NCI-H2196 treated with DMSO at 0.1 percent for 48 hours (cell line): ENCODE data around the gene CUL2.
"Not testable (repeated sequence)": the region's sequence is repeated elsewhere in the genome, so short reads cannot be mapped to it uniquely, and the experiment has no call there.

Experiments
- DNase-seq: peaks from one replicate; lab custom pipeline; 2025; ENCODE audit not compliant: unreplicated experiment; lab: John Stamatoyannopoulos, UW

CUL2 gene

DNA sequence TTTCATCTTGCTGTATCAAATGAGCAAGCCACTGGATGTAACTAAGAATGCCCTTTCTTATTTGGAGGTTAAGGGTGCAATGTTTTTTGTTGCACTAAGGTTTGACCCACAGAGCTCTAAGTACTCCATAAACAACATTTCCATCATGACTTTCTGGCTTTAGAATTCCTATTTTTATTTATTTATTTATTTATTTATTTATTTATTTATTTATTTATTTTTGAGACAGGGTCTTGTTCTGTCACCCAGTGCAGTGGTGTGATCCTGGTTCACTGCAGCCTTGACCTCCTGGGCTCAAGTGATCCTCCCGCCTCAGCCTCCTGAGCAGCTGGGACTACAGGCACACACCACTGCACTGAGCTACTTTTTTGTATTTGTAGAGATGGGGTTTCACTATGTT is 9.9 kb downstream of the CUL2 start:
- not testable (repeated sequence) for DNase-seq

GRCh38 chr10:35079763-35080162 is 10.4 kb downstream of the CUL2 start:
- DNase-seq = no peak

GRCh38 chr10:35079265-35079664 is 10.9 kb downstream of the CUL2 start:
- DNase-seq = no peak

- DNase-seq = no peak
These were observed 14.9 kb downstream of the CUL2 start for GRCh38 chr10:35075228-35075627.

- DNase-seq = no peak
These were observed 15.9 kb downstream of the CUL2 start for GRCh38 chr10:35074266-35074665.

- DNase-seq = no peak
These were observed 19.6 kb downstream of the CUL2 start for GRCh38 chr10:35070521-35070920.

DNA sequence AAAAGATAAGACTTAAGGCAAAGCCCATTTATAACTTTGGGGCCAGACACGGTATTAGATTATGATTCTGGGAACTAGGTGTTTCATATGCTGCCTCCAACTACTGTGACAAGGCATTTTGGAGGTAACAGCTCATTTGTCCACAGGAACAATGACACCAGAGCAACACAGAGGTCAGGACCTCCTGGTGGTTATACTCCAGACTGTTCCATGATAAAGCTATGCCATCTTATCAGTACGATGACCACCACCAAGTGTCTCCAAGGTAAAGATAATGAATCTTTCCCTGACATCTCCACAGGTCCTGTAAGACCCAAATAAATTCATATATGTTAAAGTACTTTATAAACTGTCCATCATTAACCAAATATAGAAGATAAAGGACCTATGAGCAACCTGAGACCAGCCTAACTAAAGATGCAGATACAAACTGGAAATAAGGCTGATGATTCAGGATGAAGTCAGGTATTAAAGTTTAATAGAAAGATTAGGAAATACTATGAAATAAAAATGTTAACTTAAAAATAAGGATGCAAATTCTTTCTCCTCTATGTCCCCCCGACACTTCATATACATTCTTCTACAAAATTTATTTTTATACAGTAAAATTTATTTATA is 26.2 kb downstream of the CUL2 start:
- no peak for DNase-seq

DNA sequence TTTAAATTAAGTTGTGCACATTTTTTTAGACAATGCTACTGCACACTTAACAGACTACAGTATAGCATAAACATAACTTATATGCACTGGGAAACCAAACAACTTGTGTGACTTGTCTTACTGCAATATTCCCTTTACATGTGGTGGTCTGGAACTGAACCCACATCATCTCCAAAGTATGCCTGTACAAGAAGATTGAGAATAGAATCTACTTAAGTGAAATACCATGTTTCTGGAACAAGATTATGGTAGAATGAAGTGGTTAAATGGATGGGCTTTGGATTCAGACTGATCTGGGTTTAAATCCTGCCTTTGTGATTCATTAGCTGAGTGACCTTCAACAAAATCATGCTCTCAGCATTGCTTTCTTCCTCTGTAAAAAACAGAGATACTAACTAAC is 30.7 kb downstream of the CUL2 start:
- DNase-seq = no peak

DNA sequence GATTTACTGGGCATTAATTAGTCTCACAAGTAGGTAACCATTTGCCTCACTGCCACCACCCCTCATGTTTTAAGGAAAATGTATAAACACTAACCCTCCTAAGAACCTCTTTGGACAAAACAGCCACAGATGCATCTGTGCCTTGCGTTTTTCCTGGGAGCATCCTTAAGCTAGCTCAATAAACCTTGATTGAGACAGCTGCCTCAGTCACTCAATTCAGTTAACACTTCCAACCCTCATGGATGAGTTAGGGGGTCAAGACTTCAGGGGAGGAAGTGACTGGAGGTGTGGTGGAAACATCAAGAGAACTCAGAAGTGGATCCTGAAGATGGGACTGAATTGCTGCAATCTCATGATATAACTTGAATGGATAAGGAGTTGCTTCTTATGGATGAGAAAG is 31.5 kb downstream of the CUL2 start:
- no peak for DNase-seq

DNA sequence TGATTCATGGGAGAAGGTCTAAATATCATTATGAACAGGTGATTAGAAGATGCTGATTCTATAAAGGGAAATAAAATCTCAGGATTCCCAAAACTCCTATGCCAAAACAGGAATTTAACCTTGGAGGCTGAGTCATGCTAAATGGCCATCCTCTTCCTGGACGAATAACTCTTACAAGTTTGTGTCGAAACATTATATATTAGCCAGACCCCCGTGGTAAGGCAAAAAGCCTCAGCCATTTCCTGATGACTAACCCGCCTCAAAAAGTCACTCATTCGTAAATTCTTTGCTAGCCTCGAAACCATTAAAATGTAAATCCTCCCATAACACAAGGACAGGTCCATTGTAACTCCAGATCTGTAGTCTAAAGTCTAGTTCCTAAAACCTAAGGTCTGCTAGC is 32.0 kb downstream of the CUL2 start:
- DNase-seq = no peak

- DNase-seq = no peak
These were observed 33.5 kb downstream of the CUL2 start for GRCh38 chr10:35056686-35057085.

GRCh38 chr10:35056133-35056532 is 34.0 kb downstream of the CUL2 start:
- no peak for DNase-seq

DNA sequence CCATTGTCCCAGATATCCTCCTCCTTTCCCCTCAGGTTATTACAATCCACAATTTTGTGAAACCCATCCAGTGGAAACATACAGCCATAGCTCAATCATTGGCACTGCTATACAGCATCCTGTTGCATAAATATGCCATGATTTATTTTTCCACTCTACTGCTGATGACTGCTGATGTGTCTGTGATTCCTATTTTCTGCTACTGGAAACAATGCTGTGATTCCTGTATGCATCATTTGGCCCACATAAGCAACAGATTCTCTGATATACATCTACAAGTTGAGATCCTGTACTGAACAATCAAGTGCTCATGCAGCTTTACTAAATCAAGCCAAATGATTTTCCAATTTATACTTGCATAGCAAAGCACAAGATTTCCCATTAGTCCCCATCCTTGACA is 39.6 kb downstream of the CUL2 start:
- no peak for DNase-seq

DNA sequence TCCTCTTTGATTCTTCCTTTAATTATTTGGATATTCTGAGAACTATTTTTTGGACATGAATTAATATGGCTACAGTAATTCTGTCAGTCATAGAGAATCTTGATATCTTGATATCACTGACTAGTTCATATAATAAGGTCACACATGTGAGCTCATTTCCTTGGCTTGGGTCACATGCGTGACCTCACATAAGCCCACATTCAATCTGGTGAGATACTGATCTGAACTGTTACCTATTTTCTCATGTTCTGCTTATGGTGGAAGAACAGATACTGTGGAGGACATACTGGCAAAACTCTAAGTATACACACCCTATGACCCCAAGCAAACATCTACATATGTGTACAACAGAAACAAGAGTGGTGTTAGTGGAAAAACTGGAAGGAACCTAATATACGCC is 44.1 kb downstream of the CUL2 start:
- DNase-seq = no peak

- not testable (repeated sequence) for DNase-seq
These were observed 44.9 kb downstream of the CUL2 start for GRCh38 chr10:35045275-35045674.

- no peak for DNase-seq
These were observed 46.3 kb downstream of the CUL2 start for GRCh38 chr10:35043796-35044344.

- DNase-seq = no peak
These were observed 47.4 kb downstream of the CUL2 start for GRCh38 chr10:35042783-35043182.

- DNase-seq = no peak
These were observed 48.6 kb downstream of the CUL2 start for GRCh38 chr10:35041502-35041879.

DNA sequence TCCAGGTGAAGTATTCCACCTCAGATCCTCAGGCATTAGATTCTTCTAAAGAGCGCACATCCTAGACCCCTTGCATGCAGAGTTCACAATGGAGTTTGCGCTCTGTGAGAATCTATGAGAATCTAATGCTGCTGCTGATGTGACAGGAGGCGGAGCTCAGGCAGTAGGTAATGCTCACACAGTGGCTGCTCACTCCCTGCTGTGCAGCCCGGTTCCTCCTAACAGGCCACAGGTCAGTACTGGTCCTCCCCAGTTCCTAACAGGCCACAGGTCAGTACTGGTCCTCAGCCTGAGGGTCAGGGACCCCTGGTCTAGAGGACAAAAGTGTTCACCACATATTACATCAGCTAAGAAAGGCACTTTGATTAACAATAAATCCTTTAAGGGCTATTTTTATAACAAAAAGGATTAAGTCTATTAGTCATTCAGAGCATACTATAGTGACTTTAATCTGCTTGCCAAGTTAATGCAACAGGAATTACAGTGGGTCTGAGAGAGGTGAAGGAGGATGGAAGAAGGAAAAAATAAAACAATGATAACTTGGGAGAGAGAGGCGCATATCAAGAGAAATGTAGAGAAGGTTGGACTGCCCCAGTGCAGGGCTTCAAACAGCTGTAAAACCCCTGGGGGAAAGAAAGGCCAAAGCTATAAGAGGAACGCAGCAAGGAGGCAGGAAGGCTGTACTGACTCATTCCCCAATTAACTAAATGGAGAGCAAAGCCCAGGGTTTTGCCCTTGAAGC is 49.2 kb downstream of the CUL2 start:
- no peak for DNase-seq

- DNase-seq = no peak
These were observed 53.0 kb downstream of the CUL2 start for GRCh38 chr10:35037104-35037503.

DNA sequence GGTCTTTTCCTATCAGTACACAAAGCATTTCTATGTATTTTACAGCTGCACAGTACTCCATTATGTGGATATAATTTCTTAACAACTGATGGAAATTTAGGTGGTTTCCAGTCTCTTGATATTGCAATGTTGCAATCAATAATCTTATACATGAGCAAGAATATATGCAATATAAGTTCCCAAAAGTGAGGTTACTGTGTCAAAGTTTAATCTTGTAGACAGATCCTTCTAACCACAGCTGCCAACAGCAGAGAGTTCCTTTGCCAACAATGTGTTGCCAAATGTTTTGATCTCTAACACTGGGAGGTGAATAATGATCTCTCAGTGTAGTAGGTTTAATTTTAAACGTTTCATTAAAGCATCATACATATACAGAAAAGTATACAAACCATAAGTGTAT is 54.5 kb downstream of the CUL2 start:
- no peak for DNase-seq

DNA sequence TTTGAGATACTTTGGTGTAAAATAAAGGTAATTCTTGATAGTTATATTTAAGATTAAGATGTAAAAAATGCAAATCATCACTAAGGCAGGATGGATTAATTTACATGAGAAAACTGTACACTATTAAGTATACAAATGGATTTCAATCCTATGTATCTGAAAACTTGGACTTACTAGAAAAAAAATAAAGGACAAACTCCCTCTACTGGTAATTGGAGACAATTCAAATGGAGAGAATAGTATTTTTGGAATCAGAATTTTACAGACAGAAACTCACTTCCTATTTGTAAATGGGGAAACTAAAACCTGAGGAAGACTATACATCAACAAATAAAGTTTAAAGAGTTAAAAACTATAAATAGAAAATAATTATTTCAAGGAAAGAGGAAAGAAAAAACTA is 62.6 kb downstream of the CUL2 start:
- DNase-seq = no peak

DNA sequence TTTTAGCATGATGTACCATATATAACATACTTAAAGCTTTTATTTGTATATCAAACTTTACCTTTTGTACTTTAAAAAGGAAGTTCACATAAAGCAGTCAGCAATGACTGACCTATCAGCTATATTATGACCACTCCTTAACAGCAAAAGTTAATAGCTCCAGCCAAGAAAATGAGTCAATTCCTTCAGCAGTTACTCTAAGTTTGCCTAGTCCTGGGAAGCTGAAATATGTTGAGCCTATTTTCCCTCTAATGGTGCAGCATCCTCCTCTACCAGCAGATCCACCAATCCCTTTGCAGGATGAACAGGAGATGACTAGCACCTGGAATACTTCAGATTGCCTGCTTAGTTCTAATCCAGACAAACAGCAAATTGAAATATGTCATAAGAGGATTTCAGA is 64.2 kb downstream of the CUL2 start:
- no peak for DNase-seq
